SIG-M5 treated with dmso at 0.1 percent for 504 hours (cell line): ENCODE data around the gene RILPL1.
"Not testable (repeated sequence)": the region's sequence is repeated elsewhere in the genome, so short reads cannot be mapped to it uniquely, and the experiment has no call there.

Experiments used
- DNase-seq: peaks from one replicate; lab custom pipeline; 2025; ENCODE audit not compliant: unreplicated experiment; lab: John Stamatoyannopoulos, UW

The RILPL1 gene, protein sequence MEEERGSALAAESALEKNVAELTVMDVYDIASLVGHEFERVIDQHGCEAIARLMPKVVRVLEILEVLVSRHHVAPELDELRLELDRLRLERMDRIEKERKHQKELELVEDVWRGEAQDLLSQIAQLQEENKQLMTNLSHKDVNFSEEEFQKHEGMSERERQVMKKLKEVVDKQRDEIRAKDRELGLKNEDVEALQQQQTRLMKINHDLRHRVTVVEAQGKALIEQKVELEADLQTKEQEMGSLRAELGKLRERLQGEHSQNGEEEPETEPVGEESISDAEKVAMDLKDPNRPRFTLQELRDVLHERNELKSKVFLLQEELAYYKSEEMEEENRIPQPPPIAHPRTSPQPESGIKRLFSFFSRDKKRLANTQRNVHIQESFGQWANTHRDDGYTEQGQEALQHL

DNA sequence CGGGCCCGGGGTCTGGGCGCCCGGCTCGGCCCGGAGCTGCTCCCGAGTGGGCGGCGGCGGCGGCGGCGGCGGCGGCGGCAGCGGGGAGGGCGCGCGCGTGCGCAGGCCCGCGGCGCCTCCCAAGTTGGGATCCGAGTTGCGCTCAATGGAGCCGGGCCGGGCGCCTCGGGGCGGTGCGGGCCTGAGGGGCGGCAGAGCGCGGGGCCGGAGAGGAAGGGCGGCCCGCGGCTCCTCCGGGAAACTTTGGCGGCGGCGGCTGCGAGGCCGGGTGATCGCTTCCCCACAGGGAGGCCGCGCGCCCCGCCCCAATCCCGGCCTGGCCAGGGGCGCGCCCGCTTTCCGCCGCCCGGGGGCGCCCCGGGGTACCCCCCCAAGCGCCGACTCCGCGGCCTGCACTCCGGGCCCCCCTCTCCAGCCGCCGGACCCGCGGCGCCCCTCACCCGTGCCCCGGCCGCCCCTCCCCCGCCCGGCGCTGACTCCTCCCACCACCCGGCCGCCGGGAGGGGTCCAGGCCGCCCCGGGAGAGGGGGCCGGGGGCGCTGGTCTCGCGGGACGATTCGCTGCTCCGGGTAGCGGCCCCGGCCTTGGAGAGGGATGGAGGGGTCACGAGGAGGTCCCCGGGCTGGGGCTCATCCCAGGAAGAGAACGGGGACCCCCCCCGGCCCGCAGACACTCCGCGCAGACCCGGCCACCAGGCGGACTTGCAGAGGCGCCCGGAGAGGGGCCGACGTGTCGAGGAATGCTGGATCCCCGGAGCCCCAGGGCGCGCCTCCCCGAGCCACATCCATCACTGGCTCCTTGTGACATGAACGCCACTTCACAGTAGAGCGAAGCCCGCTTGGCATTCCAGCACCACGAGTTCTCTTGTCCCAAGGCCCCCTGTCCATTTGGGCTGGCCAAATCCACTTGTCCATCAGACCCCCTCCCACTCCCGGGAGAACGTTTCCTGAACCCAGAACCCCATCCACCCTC is at the start of gene RILPL1:
Gene RILPL1, minus strand, starts transcription at position 48 of the 972 bp plus-strand sequence. CDS start 237 bp downstream, outside the sequence.
- peak; percentile 22 for DNase-seq

DNA sequence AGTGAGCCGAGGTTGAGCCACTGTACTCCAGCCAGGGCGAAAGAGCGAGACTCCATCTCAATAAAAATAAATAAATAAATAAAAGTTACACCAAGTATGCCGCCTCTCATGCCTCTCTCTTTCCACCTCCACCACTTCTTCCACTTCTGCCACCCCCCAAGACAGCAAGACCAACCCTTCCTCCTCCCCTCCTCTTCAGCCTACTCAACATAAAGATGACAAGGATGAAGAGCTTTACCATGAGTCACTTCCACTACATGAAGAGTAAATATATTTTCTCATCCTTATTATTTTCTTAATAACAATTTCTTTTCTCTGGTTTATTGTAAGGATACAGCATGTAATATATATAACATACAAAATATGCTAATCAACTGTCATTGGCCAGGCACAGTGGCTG is 47.3 kb upstream of the RILPL1 start:
- no peak for DNase-seq

DNA sequence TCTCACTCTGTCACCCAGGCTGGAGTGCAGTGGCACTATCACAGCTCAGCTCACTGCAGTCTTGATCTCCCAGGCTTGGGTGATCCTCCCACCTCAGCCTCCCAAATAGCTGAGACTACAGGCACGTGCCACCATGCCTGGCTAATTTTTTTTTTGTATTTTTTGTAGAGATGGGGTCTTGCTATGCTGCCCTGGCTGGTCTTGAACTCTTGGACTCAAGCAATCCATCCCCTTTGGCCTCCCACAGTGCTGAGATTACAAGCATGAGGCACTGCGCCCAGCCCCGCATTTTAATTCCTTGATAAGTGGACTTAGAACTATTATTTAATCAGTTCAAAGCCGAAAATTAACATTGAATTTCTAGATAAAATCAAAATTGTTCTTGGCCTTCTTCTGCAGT is 45.3 kb upstream of the RILPL1 start:
- DNase-seq = not testable (repeated sequence)

DNA sequence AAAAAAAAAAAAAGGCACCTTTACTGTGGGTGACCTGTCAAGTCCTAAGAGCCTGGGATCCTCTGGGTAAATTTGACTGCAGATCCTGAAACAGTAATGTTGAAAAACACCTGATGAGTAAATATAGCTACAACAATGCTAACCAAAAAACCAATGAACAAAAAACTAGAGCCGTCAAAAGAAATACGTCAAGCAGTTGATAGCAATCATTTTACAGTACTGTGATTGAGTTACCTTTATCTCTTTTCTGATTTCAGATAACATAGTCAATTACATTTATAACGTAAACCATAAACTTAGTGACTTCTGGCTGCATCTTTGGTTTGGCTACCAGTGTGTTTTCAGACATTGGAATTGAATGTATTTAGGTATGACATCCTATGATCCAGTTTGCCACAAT is 44.7 kb upstream of the RILPL1 start:
- DNase-seq = no peak

DNA sequence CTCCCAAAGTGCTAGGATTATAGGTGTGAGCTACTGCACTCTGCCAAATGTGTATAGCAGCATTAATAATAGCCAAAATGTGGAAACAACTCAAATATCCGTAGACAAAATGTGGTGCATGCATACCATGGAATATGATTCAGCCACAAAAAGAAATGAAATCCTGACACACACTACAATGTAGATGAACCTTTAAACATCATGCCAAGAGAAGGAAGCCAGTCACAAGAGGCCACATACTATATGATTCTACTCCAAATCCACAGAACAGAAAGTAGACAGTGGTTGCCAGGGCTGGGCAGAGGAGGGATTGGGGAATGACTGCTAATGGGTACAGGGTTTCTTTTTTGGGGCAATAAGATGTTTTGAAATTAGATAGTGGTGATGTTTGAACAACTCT is 43.1 kb upstream of the RILPL1 start:
- no peak for DNase-seq

DNA sequence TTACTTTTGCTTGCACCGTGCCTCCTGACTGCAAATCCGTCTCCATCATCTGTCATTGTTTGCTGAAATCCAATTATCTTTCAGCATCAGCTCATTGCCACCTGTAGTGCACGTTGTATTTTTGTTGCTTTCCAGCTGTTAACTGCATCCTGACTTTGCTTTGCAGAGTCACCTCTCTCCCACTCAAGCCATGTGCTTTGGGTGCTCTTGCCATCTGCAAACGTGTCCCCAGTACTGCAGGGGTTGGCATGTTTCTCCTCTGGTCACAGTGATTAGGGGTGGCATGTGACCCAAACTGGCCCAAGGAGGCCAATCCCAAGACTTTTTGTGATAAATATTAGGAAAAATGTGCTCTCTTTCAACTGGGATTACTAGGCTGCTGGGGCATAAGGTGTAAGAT is 40.4 kb upstream of the RILPL1 start:
- DNase-seq = no peak

DNA sequence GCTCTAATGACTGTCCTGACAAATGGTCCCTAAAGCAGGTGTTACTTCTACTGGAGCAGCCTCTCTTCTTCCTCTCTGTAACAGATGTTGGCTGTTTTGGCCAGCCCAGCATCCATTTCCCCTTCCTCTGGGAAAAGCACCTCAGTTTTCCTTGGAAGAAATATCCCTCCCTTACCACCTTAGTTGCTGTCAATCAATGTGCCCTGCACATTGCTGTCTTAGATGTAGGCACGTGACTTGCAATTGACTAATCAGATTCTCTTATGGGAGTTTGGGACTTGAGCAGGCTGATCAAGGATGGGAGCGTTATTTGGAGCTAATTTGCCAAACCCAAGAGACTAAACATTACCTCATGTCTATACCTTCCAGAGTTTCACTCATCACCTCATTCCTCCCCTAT is 38.9 kb upstream of the RILPL1 start:
- DNase-seq = no peak

DNA sequence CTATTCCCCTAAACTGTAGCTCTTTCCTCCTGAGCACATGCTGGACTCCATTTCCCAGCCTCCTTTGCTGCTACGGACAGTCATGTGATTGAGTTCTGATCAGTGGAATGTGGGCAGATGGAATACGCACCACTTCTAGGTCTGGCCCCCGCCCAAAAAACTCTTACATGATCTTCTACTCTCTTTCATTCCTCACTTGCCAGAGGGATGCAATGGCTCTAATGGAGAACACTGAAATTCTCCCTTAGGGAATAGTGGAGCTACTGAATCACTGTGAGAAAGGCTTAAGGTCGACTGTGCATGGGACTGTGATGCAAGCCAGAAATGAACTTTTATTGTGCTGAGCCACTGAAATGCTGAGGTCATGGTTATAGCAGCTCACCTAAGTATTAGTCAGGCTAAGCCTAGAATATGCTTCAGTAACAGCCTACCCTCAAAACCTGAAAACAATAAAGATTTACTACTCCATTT is 37.9 kb upstream of the RILPL1 start:
- no peak for DNase-seq

DNA sequence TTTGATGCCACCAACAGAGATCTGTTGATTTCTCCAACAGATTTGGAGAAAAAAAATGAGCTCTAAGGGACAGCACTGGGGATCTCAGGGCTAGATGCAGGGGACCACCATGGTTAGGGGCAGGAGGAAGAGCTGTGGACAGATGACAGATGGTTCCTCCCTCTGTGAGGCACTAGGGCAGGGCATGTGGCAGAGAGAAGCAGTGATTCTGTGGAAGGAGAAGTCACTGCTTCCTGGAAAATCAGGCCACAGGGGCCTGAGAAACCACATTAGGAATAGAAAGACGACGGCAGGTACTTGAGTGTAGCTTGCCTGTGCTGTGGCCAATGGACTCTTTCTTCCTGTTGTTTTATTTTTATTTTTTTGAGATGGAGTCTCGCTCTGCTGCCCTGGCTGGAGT is 25.9 kb upstream of the RILPL1 start:
- no peak for DNase-seq

DNA sequence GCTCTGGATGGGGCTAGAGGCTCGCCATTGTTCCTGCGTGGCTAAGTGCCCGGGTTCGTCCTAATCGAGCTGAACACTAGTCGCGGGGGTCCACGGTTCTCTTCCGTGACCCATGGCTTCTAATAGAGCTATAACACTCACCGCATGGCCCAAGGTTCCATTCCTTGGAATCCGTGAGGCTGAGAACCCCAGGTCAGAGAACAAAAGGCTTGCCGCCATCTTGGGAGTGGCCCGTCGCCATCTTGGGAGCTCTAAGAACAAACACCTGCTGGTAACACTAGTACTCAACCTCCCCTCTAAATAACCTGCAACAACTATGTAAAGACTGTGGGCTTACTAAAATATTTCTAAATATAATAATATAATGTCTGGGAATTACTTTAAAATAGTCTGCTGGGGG is 25.0 kb upstream of the RILPL1 start:
- not testable (repeated sequence) for DNase-seq

DNA sequence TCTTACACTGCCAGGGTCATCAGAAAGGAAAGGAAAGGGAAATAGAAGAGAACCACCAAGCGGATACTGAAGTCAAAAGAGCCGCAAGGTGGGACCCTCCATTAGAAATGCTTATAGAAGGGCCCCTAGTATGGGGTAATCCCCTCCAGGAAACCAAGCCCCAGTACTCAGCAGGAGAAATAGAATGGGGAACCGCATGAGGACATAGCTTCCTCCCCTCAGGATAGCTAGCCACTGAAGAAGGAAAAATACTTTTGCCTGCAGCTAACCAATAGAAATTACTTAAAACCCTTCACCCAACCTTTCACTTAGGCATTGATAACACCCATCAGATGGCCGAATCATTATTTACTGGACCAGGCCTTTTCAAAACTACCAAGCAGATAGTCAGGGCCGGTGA is 21.3 kb upstream of the RILPL1 start:
- DNase-seq = peak; percentile 28

DNA sequence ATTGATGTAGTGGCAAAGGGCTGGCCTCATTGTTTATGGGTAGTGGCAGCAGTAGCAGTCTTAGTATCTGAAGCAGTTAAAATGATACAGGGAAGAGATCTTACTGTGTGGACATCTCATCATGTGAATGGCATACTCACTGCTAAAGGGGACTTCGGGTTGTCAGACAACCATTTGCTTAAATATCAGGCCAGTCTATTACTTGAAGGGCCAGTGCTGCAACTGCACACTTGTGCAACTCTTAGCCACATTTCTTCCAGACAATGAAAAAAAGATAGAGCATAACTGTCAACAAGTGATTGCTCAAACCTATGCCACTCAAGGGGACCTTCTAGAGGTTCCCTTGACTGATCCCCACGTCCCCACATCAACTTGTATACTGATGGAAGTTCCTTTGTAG is 20.6 kb upstream of the RILPL1 start:
- DNase-seq = peak; percentile 95

DNA sequence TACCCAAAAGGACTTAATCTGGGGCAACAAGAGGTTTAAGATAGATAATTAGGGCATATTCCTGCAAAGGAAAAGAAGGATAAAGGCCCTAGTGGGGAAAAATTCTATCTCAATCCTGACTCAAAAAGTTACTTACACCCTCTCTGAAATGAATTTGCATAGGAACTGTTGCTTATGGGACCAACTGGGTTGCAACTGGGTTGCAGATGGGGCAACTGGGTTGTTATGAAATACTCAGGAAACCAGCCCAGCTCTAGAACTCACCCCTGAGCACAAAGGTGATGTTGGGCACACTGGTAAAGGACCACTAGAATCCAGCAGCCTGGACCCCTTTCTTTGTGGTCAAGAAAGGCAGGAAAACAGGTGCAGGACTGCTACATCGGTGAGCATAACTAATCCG is 17.2 kb upstream of the RILPL1 start:
- DNase-seq = no peak

DNA sequence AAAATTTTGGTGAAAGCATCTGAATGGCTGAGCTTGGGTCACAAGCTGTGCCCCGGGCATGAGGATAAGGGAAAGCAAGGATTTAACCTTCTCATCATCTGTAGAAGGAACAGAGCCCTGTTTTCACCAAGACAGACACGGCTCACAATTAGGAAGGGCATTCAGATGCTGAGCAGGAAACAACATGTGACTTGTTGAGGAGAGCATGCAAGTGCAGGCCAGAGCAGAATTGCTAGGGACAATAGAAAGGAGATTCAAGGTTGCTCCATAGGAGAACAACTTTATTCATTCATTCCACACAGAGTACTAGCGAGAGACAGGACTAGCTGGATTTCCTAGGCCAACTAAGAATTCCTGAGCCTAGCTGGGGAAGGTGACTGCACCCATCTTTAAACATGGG is 14.6 kb upstream of the RILPL1 start:
- no peak for DNase-seq

DNA sequence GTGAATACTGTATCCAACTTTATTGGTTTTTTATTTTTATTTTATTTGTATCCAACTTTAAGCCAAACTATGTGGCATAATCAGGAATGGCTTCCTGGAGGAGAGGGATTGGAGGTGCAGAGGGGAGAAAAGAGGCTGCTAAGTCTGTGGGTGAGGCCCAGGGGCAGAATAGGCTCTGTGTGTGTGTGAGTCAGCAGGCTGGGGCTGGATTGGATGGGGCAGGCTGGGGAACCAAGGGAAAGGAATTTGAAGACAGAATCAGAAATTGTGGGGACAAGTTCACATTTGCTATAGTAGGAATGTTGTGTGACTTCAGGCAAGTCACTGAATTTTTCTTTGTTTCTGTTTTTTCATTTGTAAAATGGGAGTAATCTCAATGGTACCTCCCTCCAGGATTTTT is 12.8 kb upstream of the RILPL1 start:
- DNase-seq = no peak

DNA sequence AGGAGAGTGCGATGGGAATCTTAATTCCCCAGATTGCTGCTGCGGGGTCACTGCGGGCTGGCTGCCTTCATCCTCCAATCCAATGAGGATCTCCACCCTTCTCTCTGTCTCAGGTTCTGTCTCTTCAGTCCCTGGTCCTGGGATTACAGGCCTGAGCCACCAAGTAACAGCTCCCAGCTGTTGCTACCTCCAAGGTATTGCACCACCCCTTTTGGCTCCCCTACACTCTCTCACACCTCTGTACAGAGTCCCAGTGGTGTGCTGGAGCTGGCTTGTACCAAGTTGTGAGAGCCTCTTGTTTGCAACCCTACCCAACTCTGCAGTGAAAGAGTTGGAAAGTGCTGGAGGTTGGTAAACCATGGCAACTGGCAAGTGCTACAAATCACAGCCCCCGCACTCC is 10.0 kb upstream of the RILPL1 start:
- no peak for DNase-seq

DNA sequence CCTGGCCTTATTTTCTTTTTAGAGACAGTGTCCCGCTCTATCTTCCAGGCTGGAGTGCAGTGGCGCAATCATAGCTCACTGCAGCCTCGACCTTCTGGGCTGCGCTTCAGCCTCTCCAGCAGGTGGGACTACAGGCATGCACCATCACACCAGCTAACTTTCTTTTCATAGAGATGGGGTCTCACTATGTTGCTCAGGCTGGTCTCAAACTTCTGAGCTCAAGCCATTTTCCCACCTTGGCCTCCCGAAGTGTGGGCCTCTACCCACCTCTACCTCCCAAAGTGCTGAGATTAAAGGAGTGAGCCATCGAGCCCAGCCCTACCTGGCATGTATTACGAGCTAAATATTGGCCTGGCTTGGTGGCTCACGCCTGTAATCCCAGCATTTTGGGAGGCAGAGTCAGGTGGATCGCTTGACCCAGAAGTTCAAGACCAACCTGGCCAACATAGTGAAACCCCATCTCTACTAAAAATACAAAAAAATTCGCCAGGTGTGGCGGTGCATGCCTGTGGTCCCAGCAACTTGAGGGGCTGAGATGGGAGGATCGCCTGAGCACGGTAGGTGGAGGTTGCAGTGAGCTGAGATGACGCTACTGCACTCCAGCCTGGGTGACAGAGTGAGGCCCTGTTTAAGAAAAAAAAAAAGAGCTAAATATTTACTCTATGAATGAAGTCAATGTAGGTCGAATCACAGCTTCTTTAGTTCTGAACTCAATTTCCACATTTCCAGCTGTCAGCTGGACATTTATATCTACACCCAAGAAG is 7.6 kb upstream of the RILPL1 start:
- no peak for DNase-seq

DNA sequence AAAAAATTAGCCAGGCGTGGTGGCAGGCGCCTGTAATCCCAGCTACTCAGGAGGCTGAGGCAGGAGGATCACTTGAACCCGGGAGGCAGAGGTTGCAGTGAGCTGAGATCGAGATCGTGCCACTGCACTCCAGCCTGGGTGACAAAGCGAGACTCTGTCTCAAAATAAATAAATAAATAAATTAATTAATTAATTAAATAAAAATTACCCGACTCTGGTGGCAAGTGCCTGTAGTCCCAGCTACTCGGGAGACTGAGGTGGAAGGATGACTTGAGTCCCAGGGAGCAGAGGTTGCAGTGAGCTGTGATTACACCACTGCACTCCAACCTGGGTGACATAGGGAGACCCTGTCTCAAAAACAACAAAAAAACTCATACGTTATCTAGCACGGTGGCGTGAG is 2.4 kb upstream of the RILPL1 start:
- DNase-seq = not testable (repeated sequence)

DNA sequence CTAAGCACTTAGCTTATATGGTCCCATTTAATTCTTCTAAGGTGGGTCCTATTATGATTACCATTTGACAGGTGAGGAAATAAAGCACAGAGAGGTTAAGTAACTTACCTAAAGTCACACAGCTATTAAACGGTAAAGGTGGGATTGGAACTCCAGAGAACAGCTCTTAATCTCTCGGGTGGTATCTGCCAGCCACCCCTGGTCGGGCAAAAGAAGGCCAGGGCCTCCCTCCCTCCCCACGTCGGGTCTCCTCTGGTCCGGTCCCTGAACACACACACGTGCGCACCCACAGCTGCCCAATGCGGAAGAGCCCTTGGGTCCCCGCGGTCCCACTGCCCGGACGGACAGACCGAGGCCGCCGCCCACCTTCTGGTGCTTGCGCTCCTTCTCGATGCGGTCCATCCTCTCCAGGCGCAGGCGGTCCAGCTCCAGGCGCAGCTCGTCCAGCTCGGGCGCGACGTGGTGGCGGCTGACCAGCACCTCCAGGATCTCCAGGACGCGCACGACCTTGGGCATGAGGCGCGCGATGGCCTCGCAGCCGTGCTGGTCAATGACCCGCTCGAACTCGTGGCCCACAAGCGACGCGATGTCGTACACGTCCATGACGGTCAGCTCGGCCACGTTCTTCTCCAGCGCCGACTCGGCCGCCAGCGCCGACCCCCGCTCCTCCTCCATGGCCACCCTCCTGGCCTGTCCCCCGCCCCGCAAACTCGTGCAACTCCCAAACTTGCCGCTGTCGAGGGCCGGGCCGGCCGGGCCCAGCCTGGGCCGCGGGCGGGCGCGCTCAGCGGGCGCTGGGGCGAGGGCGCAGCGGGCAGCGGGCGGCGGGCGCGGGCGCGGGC is 490 bp downstream of the RILPL1 start:
- no peak for DNase-seq

DNA sequence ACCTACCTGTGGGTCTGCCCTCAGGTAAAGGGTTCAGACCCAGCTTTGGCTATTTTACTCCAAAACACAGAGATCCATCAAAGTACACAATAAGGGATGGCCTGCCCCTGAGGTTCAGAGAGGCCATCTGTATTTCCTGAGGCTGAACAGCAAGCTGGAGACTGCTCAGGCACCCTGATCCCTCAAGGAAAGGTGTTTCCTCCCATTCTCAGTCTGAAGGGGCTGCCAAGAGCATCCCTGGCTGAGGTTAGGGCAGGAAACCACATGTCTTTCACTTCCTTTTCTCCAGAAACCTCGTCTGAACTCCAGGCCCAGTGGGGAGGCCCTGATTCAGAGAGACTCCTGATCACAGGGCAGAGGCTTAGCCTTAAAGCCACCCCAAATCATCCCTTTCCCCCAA is 1.5 kb downstream of the RILPL1 start:
- DNase-seq = peak; percentile 86
